Measurements from ENCODE around the gene CRYBB2. TPM values are rescaled to one million over a fixed set of nuclear protein-coding genes. Genes with fewer than 3 reads are reported as not detected.
"Not testable (repeated sequence)": the region's sequence is repeated elsewhere in the genome, so short reads cannot be mapped to it uniquely, and the experiment has no call there.

Gene CRYBB2
- total and polyA plus RNA-seq, 8 donors: 0.53 to 0.92 TPM; not detected in 6

DNA sequence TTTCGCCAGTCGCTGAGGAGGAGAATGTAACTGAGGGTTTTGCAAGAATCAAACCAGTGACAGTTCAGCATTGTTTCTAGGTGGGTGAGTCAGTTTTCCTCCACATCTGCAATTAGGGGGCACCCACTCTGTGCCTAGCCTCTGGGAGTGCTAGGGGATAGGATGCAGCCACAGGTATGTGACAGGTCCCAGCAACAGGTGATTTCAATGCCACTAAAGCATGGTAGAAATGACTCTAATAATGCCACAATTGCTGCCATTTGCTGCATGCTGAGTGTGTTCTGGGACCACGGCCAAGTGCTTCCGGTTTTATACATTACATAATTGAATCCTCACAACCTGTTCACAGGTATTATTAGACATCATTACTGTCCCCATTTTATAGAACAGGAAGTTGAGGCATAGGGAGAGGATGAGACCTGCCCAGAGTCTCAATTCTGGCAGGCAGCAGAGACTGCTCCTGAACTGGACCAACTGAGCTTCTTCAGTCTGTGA, 556 bp downstream of the CRYBB2 start:
- intact Hi-C loops (cut with DNase I; ENCODE audit: low total_unique reads): no loop called here
- 49 to 60% (median 54%) methylated on average over 4 of the region's 4 CpGs for WGBS, 5 donors
- no peak for TF ChIP-seq EP300 (IDR thresholded peaks at IDR 0.05)
- TF ChIP-seq POLR2A (IDR thresholded peaks at IDR 0.05): no peak
- TF ChIP-seq, protein P1, sequence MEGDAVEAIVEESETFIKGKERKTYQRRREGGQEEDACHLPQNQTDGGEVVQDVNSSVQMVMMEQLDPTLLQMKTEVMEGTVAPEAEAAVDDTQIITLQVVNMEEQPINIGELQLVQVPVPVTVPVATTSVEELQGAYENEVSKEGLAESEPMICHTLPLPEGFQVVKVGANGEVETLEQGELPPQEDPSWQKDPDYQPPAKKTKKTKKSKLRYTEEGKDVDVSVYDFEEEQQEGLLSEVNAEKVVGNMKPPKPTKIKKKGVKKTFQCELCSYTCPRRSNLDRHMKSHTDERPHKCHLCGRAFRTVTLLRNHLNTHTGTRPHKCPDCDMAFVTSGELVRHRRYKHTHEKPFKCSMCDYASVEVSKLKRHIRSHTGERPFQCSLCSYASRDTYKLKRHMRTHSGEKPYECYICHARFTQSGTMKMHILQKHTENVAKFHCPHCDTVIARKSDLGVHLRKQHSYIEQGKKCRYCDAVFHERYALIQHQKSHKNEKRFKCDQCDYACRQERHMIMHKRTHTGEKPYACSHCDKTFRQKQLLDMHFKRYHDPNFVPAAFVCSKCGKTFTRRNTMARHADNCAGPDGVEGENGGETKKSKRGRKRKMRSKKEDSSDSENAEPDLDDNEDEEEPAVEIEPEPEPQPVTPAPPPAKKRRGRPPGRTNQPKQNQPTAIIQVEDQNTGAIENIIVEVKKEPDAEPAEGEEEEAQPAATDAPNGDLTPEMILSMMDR (IDR thresholded peaks at IDR 0.05): no peak
- no peak for TF ChIP-seq POLR2AphosphoS5 (IDR thresholded peaks at IDR 0.05)

DNA sequence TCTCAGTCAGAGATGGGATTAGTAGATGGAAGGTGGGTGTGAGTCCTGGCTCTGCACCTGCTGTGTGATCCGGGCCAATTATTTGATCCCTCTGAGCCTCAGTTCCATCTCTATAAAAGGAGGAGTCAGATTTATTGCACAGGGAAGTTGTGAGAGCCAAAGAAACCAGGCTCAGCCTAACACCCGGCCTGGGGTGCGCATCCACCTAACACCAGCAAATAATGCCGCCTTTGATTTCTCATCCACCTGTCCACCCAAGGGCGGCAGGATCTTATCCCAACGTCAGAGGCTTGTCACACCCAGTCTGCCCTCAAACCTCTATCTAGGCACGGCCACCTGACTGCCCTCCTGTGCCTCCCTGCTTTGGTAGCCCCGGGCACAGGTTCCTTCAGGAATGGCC, 2.4 kb downstream of the CRYBB2 start:
- intact Hi-C loops (cut with DNase I; ENCODE audit: low total_unique reads): no loop called here
- Histone ChIP-seq H3K27me3 (peaks cover 0 to 48% (median 3%) of the 10 kb centered on the region in 3 donors), H3K36me3 (no peaks in the 10 kb centered on the region), H3K4me3 (no peak overlapping the region), H3K27ac (no peak overlapping the region), H3K9me3 (no peaks in the 10 kb centered on the region), H3K4me1 (no peaks in the 10 kb centered on the region)
- WGBS, 5 donors: 64 to 73% (median 71%) methylated on average over 8 of the region's 8 CpGs
- DNase-seq: no peak
- TF ChIP-seq POLR2AphosphoS5 (IDR thresholded peaks at IDR 0.05): no peak
- TF ChIP-seq POLR2A (IDR thresholded peaks at IDR 0.05): no peak
- TF ChIP-seq, protein P1 (IDR thresholded peaks at IDR 0.05): no peak
- no peak for TF ChIP-seq EP300 (IDR thresholded peaks at IDR 0.05)

More for the DNA sequence above, 556 bp downstream of the CRYBB2 start:
- peaks cover 0 to under 1% (median 0%) of the 10 kb centered on the region in 4 donors for H3K9me3 ChIP-seq
- DNase-seq: no peak
- H3K4me1 ChIP-seq: no peaks in the 10 kb centered on the region
- H3K27ac ChIP-seq: no peak overlapping the region
- H3K4me3 ChIP-seq: no peak overlapping the region
- peaks cover 0 to 42% (median 3%) of the 10 kb centered on the region in 3 donors for H3K27me3 ChIP-seq
- H3K36me3 ChIP-seq: no peaks in the 10 kb centered on the region

DNA sequence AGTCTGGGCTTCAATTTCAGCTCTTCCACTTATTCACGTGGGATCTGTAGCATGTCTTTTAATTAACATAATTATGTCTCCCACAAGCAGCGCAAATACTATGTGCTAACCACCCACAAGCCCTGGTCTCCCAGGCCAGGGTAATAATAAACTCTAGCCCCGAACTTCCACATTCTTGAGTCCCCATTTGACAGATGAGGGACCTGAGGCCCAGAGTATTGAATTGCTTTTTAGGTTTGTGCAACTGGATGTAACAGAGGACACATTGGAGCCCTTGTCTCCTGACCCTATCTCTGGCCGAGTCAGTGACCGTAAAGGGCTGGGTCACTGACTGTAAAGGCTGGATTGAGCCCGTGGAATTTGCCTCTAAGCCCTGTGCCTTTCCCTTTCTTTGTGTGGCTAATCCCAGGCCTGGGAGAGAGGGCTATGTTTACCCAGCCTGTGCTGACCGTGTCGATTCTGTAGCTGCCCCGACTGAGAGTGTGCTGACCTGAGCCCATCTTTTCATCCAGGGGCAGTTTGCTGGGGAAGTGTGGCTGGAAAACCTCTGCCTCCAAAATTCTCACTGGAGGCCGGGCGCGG, 3.9 kb downstream of the CRYBB2 start:
- Histone ChIP-seq H3K4me3 (no peak overlapping the region), H3K27me3 (peaks cover 0 to 48% (median 3%) of the 10 kb centered on the region in 3 donors), H3K36me3 (no peaks in the 10 kb centered on the region), H3K4me1 (no peaks in the 10 kb centered on the region), H3K27ac (no peak overlapping the region), H3K9me3 (no peaks in the 10 kb centered on the region)
- 60 to 75% (median 62%) methylated on average over 8 to 12 of the region's 12 CpGs for WGBS, 5 donors
- TF ChIP-seq EP300 (IDR thresholded peaks at IDR 0.05): no peak
- no peak for TF ChIP-seq POLR2A (IDR thresholded peaks at IDR 0.05)
- no peak for TF ChIP-seq POLR2AphosphoS5 (IDR thresholded peaks at IDR 0.05)
- TF ChIP-seq, protein P1 (IDR thresholded peaks at IDR 0.05): no peak
- intact Hi-C loops (cut with DNase I; ENCODE audit: low total_unique reads): no loop called here
- no peak for DNase-seq

DNA sequence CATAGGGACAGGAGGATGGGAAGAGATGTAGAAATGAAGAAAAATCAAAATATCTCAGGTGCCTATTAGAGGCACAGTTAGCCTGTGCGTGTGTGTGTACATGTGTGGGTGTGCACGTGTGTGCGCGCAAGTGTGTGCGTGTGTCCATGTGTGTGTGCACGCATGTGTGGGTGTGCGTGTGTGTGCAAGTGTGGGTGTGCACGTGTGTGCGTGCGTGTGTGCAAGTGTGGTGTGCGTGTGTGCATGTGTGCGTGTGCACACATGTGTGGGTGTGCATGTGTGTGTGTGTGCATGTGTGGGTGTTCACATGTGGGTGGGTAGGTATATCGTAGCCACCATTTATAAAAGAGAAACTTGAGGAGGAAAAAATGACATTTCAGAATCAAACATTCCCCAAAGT, 9.4 kb downstream of the CRYBB2 start:
- Histone ChIP-seq H3K27me3 (peaks cover 0 to 36% (median 4%) of the 10 kb centered on the region in 3 donors), H3K4me3 (no peak overlapping the region), H3K9me3 (no peaks in the 10 kb centered on the region), H3K27ac (no peak overlapping the region), H3K4me1 (no peaks in the 10 kb centered on the region), H3K36me3 (no peaks in the 10 kb centered on the region)
- no peak for DNase-seq
- WGBS, 5 donors: 75 to 96% (median 80%) methylated on average over 13 of the region's 13 CpGs
- intact Hi-C loops (cut with DNase I; ENCODE audit: low total_unique reads): no loop called here
- no peak for TF ChIP-seq EP300 (IDR thresholded peaks at IDR 0.05)
- no peak for TF ChIP-seq POLR2AphosphoS5 (IDR thresholded peaks at IDR 0.05)
- TF ChIP-seq POLR2A (IDR thresholded peaks at IDR 0.05): no peak
- TF ChIP-seq, protein P1 (IDR thresholded peaks at IDR 0.05): no peak

DNA sequence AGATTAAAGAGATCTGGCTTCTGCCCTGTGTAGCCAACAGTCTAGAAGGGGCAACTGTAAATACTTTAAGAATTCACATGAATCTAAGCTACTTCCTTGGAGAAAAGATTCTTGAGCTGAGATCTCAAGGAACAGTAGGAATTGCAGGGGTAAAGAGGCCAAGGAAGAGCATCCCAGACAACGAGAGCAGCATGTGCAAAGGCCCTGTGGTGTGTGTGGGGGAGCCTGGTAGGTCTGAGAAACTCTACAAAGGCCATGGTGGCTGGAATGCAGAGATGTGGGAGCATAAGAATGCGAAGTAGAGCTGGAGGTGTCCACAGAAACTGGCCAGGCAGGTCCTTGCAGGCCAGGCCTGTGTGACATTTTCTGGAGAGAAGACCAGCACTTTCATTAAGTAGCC, 11.3 kb downstream of the CRYBB2 start:
- not testable (repeated sequence) for H3K27ac ChIP-seq, H3K36me3 ChIP-seq, H3K4me3 ChIP-seq, H3K4me1 ChIP-seq, H3K9me3 ChIP-seq, DNase-seq
- H3K27me3 ChIP-seq: peaks cover 0 to 44% (median 9%) of the 10 kb centered on the region in 3 donors
- WGBS, 5 donors: 67 to 87% (median 77%) methylated on average over 2 of the region's 2 CpGs
- intact Hi-C loops (cut with DNase I; ENCODE audit: low total_unique reads): loop anchor here (10.0 kb wide), 1 partner anchor 104 kb away; no protein-coding TSS in a partner anchor
